H1 (cell line): ENCODE data around the gene EPB41L4A. TPM values are rescaled to one million over a fixed set of nuclear protein-coding genes. Genes with fewer than 3 reads are reported as not detected.

Source experiments
- CTCF ChIA-PET: fragments of 300-600 bp; sonication (Branson Sonifier 250); formaldehyde crosslinking; loops from one replicate; lab custom pipeline; 2021; ENCODE audit not compliant: partially characterized antibody; lab: Charles Lee
- POLR2A ChIA-PET: fragments of 300-600 bp; sonication (Branson Sonifier 250); formaldehyde crosslinking; loops from one replicate; lab custom pipeline; 2021; ENCODE audit warnings: inconsistent platforms; ENCODE audit not compliant: partially characterized antibody; lab: Charles Lee
- DNase-seq, 2 experiments: peaks; one replicate each; pipeline versions ENCODE4 v3.0.0 to v3.0.0-alpha.2; 2010 to 2022; ENCODE audit warnings: low spot score in 2 of 2, low read depth in 1 of 2, mixed read lengths in 1 of 2
- FAIRE-seq: peaks from 2 replicates; lab custom pipeline; 2011; peaks lifted over from hg19 to GRCh38; lab: Jason Lieb, UNC
- H2AFZ ChIP-seq: 2 replicates; pipeline ENCODE4 v1.8.1; 2012; ENCODE audit warnings: low read length, inconsistent platforms
- H2AK5ac ChIP-seq: 2 replicates; pipeline ENCODE4 v1.6.1; 2013; ENCODE audit warnings: low read depth, low read length
- H2BK120ac ChIP-seq: replicated peaks from 2 replicates; pipeline ENCODE3; 2013; ENCODE audit warnings: low read depth, low read length, inconsistent platforms
- H2BK12ac ChIP-seq: 2 replicates; pipeline ENCODE4 v1.6.1; 2013; ENCODE audit warnings: low read depth, low read length
- H2BK15ac ChIP-seq: 2 replicates; pipeline ENCODE4 v1.6.1; 2013; ENCODE audit warnings: low read length
- H2BK20ac ChIP-seq: 2 replicates; pipeline ENCODE4 v1.6.1; 2013; ENCODE audit warnings: low read length
- H2BK5ac ChIP-seq: 2 replicates; pipeline ENCODE4 v1.6.1; 2013; ENCODE audit warnings: low read depth, low read length
- H3K14ac ChIP-seq: 2 replicates; pipeline ENCODE4 v1.6.1; 2013; ENCODE audit warnings: inconsistent platforms; ENCODE audit not compliant: insufficient read length
- H3K18ac ChIP-seq: 2 replicates; pipeline ENCODE4 v1.6.1; 2013; ENCODE audit warnings: low read length; ENCODE audit errors: extremely low read depth
- H3K23ac ChIP-seq: 2 replicates; pipeline ENCODE4 v1.6.1; 2013; ENCODE audit warnings: inconsistent platforms; ENCODE audit not compliant: insufficient read length
- H3K23me2 ChIP-seq: 2 replicates; pipeline ENCODE4 v1.6.1; 2013; ENCODE audit warnings: low read depth, low read length
- H3K27ac ChIP-seq: 2 replicates; pipeline ENCODE4 v1.6.1; 2011; ENCODE audit warnings: low read depth, low read length, inconsistent platforms
- H3K27me3 ChIP-seq, 4 experiments: replicated peaks in 1 of 4; 1 replicate in 1 of 4; 2 replicates in 3 of 4; pipeline versions ENCODE4 v1.6.1 to v1.8.1; 2011 to 2013; ENCODE audit warnings: low read length in 3 of 4, mild to moderate bottlenecking in 3 of 4, inconsistent platforms in 2 of 4, mixed read lengths in 2 of 4, moderate library complexity in 1 of 4; ENCODE audit not compliant: control insufficient read depth in 3 of 4, insufficient read depth in 3 of 4; ENCODE audit errors: extremely low read depth in 1 of 4
- H3K36me3 ChIP-seq, 4 experiments: 2 replicates each; pipeline versions ENCODE4 v1.6.1 to v1.8.1; 2011 to 2013; ENCODE audit warnings: mild to moderate bottlenecking in 4 of 4, low read length in 3 of 4, moderate library complexity in 2 of 4, control low read depth in 1 of 4, inconsistent platforms in 1 of 4; ENCODE audit not compliant: insufficient read depth in 4 of 4, control insufficient read depth in 2 of 4
- H3K4ac ChIP-seq: replicated peaks from 2 replicates; pipeline ENCODE3; 2013; ENCODE audit warnings: low read length, low read depth, mixed read lengths, inconsistent platforms; ENCODE audit not compliant: insufficient read length
- H3K4me1 ChIP-seq, 4 experiments: replicated peaks in 1 of 4; 1 replicate in 1 of 4; 2 replicates in 3 of 4; pipeline versions ENCODE4 v1.6.1 to v1.8.1; 2011 to 2013; ENCODE audit warnings: low read length in 3 of 4, inconsistent platforms in 2 of 4, mixed read lengths in 1 of 4; ENCODE audit not compliant: insufficient read depth in 4 of 4, control insufficient read depth in 3 of 4
- H3K4me2 ChIP-seq, 2 experiments: 2 replicates each; pipeline versions ENCODE4 v1.6.1 to v1.8.1; 2011 to 2013; ENCODE audit warnings: low read depth in 2 of 2, low read length in 2 of 2, control low read depth in 1 of 2, inconsistent platforms in 1 of 2, mild to moderate bottlenecking in 1 of 2; ENCODE audit not compliant: insufficient read depth in 1 of 2
- H3K4me3 ChIP-seq, 4 experiments: fragments of 200-600, 300-600 bp in 1 of 4; sonication (generic), shearing (Covaris generic), sonication (Bioruptor Twin) in 1 of 4; 2 replicates each; pipeline versions ENCODE4 v1.5.1 to v1.8.1; 2011 to 2016; ENCODE audit warnings: low read length in 4 of 4, low read depth in 3 of 4, control low read depth in 2 of 4, inconsistent platforms in 2 of 4, mild to moderate bottlenecking in 2 of 4, mixed read lengths in 1 of 4, moderate library complexity in 1 of 4; ENCODE audit not compliant: insufficient read depth in 2 of 4; ENCODE audit errors: extremely low read depth in 1 of 4
- H3K56ac ChIP-seq: replicated peaks from 2 replicates; pipeline ENCODE3; 2013; ENCODE audit warnings: low read depth, mild to moderate bottlenecking, mixed read lengths, low read length, inconsistent platforms; ENCODE audit not compliant: insufficient read length
- H3K79me1 ChIP-seq: 2 replicates; pipeline ENCODE4 v1.6.1; 2013; ENCODE audit warnings: low read depth, low read length, control low read depth
- H3K79me2 ChIP-seq, 2 experiments: 2 replicates each; pipeline versions ENCODE4 v1.6.1 to v1.8.1; 2012 to 2013; ENCODE audit warnings: low read length in 2 of 2, mild to moderate bottlenecking in 2 of 2, inconsistent platforms in 1 of 2; ENCODE audit not compliant: insufficient read depth in 2 of 2, control insufficient read depth in 1 of 2
- H3K9ac ChIP-seq, 4 experiments: replicated peaks in 1 of 4; 1 replicate in 1 of 4; 2 replicates in 3 of 4; pipeline versions ENCODE4 v1.6.1 to v1.8.1; 2011 to 2013; ENCODE audit warnings: low read depth in 3 of 4, low read length in 3 of 4, control low read depth in 2 of 4, mild to moderate bottlenecking in 2 of 4, moderate library complexity in 2 of 4, inconsistent platforms in 1 of 4; ENCODE audit errors: extremely low read depth in 1 of 4
- H3K9me3 ChIP-seq, 2 experiments: 2 replicates each; pipeline versions ENCODE4 v1.6.1 to v1.8.1; 2012 to 2013; ENCODE audit warnings: mild to moderate bottlenecking in 2 of 2, moderate library complexity in 2 of 2, control low read depth in 1 of 2, inconsistent platforms in 1 of 2, low read depth in 1 of 2, low read length in 1 of 2, mixed read lengths in 1 of 2; ENCODE audit not compliant: insufficient read depth in 2 of 2
- H4K20me1 ChIP-seq, 2 experiments: replicated peaks in 1 of 2; 2 replicates each; pipeline versions ENCODE3 to v1.8.1; 2011 to 2013; ENCODE audit warnings: inconsistent platforms in 2 of 2, low read length in 2 of 2, mild to moderate bottlenecking in 1 of 2; ENCODE audit not compliant: insufficient read depth in 2 of 2, control insufficient read depth in 1 of 2
- H4K5ac ChIP-seq: 2 replicates; pipeline ENCODE4 v1.6.1; 2013; ENCODE audit warnings: low read length, low read depth, mixed read lengths, inconsistent platforms; ENCODE audit not compliant: insufficient read length
- H4K8ac ChIP-seq: 2 replicates; pipeline ENCODE4 v1.8.0; 2013; ENCODE audit warnings: mild to moderate bottlenecking, moderate library complexity, low read length, inconsistent platforms; ENCODE audit not compliant: insufficient read depth; ENCODE audit errors: extremely low read depth
- H4K91ac ChIP-seq: replicated peaks from 2 replicates; pipeline ENCODE3; 2013; ENCODE audit warnings: low read length, mixed read lengths, inconsistent platforms; ENCODE audit not compliant: insufficient read length
- KDM1A ChIP-seq: fragments of 200-600, 300-600 bp; sonication (generic); IDR thresholded peaks from 2 replicates; pipeline ENCODE4 v1.7.1; 2016; ENCODE audit warnings: mild to moderate bottlenecking, low read length, borderline replicate concordance
- WGBS, 2 experiments: shearing (Covaris generic) in 1 of 2; methylation state at CpG; one replicate each; pipeline versions ENCODE4 v1.1.6 to v1.1.7; 2013 to 2015; ENCODE audit warnings: low lambda C conversion rate in 2 of 2, mixed read lengths in 2 of 2, inconsistent platforms in 1 of 2, low coverage in 1 of 2, missing lambda C conversion rate in 1 of 2; ENCODE audit not compliant: insufficient replicate concordance in 2 of 2, insufficient coverage in 1 of 2, insufficient read length in 1 of 2; ENCODE audit errors: extremely low coverage in 1 of 2, missing lambda C conversion rate in 1 of 2; 5-methylcytosine and 5-hydroxymethylcytosine counted together
- polyA plus RNA-seq, 7 experiments: library from polyadenylated mRNA; depleted of rRNA in 3 of 7; stranded (reverse) in 5 of 7; unstranded in 2 of 7; fragments of >200 nt in 5 of 7; fragments of 200-250 nt in 2 of 7; gene quantifications; 1 replicate in 5 of 7; 2 replicates in 1 of 7; 4 replicates in 1 of 7; pipeline versions ENCODE4 v1.2.1 to v1.2.3, GENCODE V29; 2011 to 2013; ENCODE audit warnings: missing spikeins in 2 of 7, mixed read lengths in 2 of 7
- total RNA-seq: library from RNA; stranded (reverse); fragmentation: NEBNext Ultra II Directional; extraction: Animal tissue kit (Norgen Biotek cat#: 25700); gene quantifications from 2 replicates; pipeline ENCODE4 v1.2.1, GENCODE V29; 2021
- TF ChIP-seq, protein P1 (sequence below): IDR thresholded peaks from 2 replicates; pipeline ENCODE4 v1.6.1; 2011; ENCODE audit warnings: low read length, improper control_type of control experiment

The EPB41L4A gene
- total and polyA plus RNA-seq, 2 of the 8 experiments (the other 6 are each of a cell fraction or from before 2014, with no cell fraction given), result 1.6 to 4.6 TPM

DNA sequence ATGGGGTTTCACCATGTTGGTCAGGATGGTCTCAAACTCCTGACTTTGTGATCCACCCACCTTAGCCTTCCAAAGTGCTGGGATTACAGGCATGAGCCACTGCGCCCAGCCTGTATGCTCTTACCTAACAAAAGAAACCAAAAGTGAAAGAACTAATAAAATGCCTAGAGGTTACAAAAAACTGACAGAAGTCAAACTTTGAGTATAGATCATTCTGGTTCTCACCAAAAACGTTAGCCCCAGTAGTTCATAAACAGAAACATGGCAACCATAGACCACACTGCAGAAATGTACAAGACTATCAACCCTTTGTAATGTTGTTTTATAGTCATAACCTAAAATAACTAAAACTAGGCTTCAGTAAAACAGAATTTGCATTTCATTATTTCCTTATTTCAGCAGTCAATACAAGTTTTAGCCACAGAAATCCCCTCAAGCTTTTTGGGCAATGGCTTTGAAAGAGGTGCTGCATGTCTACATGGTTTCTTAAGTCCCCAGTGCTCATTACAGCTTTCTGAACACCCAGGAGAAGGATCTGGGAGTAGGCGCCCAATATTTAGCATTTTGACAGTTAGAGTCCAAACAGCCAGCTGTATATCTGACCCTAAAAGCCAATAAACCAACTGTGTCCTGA lies 72.5 kb downstream of the EPB41L4A start:
- H2BK20ac ChIP-seq, result no peak overlapping the region
- H3K23ac ChIP-seq, result no peak overlapping the region
- H4K8ac ChIP-seq, result no peak overlapping the region
- no peaks in the 10 kb centered on the region for H4K20me1 ChIP-seq
- no peak for TF ChIP-seq KDM1A
- TF ChIP-seq, protein P1, sequence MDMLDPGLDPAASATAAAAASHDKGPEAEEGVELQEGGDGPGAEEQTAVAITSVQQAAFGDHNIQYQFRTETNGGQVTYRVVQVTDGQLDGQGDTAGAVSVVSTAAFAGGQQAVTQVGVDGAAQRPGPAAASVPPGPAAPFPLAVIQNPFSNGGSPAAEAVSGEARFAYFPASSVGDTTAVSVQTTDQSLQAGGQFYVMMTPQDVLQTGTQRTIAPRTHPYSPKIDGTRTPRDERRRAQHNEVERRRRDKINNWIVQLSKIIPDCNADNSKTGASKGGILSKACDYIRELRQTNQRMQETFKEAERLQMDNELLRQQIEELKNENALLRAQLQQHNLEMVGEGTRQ, result no peak
- DNase-seq (no peak), FAIRE-seq (no peak)
- H4K5ac ChIP-seq, result no peak overlapping the region
- no peak overlapping the region for H2AK5ac ChIP-seq
- H3K23me2 ChIP-seq, result no peaks in the 10 kb centered on the region; the same call in 1 of the 2 replicates
- H3K79me1 ChIP-seq, result no peaks in the 10 kb centered on the region
- no peaks in the 10 kb centered on the region for H3K36me3 ChIP-seq
- H2BK5ac ChIP-seq, result no peak overlapping the region
- H2BK15ac ChIP-seq, result no peak overlapping the region
- H2BK12ac ChIP-seq, result no peak overlapping the region
- POLR2A ChIA-PET, result no interaction called here
- H3K4me1 ChIP-seq, result peaks cover 4 to 17% (median 8%) of the 10 kb centered on the region in 4 experiments; a peak in 6 of 7 replicates
- H3K4me2 ChIP-seq, result no peak overlapping the region
- 83% methylated on average over 3 of the region's 3 CpGs; no CpG with 5 or more reads in 1 of the 2 experiments for WGBS, 2 experiments
- H3K27me3 ChIP-seq, result no peaks in the 10 kb centered on the region
- no peak overlapping the region for H4K91ac ChIP-seq
- no peak overlapping the region for H3K4me3 ChIP-seq
- H3K4ac ChIP-seq, result no peak overlapping the region
- H2AFZ ChIP-seq, result no peak overlapping the region
- H3K27ac ChIP-seq, result no peak overlapping the region
- H3K14ac ChIP-seq, result no peak overlapping the region
- CTCF ChIA-PET, result interaction anchor here (0.7 to 2.2 kb wide), 2 partner anchors 20 to 52 kb away, joined by 3 to 15 read pairs; no protein-coding TSS in a partner anchor
- no peak overlapping the region for H3K56ac ChIP-seq
- H3K9ac ChIP-seq, result no peak overlapping the region
- H2BK120ac ChIP-seq, result no peak overlapping the region
- H3K18ac ChIP-seq, result no peak overlapping the region
- no peaks in the 10 kb centered on the region for H3K79me2 ChIP-seq
- no peaks in the 10 kb centered on the region for H3K9me3 ChIP-seq
